Measurements from ENCODE around the gene ANKMY1. TPM values are rescaled to one million over a fixed set of nuclear protein-coding genes. Genes with fewer than 3 reads are reported as not detected.
A peak's percentile ranks its signal among the peaks of the same experiment; 100 is the strongest.

The ANKMY1 gene
- total RNA-seq, 1 donor from 2014 or later: 9.7 TPM

DNA sequence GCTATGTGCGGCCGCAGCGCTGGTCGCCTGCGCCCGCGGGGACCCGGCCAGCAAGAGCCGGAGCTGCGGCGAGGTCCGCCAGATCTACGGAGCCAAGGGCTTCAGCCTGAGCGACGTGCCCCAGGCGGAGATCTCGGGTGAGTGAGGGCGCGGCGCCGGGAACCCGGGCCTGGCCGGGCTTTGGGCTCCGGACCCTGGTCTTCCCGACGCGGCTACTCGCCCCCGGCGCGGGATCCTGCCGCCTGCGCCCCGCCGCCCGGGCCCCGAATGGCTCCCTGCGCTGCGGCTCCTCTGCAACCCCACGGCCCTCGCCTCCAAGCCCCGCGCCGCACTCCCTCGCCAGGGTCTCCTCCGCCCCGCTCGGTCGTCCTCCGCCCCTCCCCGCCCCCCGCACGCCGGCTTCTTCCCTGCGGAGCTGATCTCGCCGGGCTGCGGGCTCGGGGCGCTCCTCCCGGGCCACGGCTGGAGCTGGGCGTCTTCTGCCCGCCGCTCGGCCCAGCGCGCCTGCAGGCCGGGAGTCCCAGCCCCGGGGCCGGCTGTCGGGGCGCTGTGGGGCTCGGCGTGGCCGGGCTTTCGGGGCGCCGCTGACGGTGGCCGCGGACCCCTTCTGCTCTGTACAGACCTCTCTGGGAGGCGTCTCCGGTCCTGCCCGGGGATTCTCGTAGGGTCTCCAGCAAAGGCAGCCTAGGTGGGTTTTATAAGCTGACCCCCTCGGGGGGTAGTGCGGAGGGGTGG lies 121.7 kb downstream of the ANKMY1 start:
- no peak for DNase-seq (ENCODE audit: low read depth)

DNA sequence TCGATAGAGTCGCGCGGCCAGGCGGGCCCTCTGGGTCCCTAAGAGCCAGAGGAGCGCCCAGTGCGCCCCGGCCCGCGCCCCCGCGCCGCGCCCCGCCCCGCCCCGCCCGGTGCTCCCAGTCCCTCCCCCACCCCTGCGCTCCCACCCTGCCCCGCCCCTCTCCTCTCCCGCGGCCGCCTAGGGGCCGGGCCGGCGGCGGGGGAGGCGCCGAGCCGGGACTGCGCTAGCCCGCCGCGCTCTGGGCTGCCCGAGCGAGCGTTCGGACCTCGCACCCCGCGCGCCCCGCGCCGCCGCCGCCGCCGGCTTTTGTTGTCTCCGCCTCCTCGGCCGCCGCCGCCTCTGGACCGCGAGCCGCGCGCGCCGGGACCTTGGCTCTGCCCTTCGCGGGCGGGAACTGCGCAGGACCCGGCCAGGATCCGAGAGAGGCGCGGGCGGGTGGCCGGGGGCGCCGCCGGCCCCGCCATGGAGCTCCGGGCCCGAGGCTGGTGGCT lies 122.3 kb downstream of the ANKMY1 start, which contains the start of gene GPC1:
TSS of gene GPC1 (plus strand) at position 207 of the 491 bp plus-strand sequence. CDS start at position 463, 256 bp downstream.
- no peak for DNase-seq (ENCODE audit: low read depth)

DNA sequence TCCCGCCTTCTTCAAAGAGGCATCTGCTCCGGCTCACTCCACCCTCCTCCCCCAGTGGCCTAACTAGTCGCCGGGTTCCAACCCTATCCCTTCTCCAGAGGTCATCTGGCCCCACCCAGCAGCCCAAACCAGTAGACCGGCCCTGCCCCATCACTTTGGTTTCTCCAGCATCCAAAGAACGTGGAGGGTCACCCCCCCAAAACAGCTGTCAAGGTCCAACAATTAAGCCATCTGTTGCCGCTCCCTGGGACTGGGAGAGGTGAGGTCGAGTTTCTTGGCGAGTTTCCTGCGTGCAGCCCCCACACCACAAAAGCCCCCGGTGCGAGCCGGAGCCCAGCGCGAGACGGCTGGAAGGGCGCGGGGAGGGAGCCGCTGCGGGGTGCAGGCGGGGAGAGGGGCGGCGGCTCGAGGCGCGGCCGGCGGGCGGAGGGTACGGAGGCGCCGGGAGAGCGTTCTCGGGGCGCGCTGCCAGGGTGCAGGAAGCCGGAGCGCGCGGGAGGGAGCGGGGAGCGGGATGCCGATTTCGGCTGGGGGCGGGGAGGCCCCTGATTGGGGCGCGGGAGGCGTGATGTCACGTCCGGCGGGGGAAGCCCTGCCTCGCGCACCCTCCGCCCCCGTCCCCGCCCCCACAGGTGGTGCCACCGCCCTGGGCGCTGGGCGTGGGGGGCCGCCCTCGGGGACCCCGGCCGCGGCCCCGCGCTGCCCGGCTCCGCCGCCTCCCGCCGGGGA lies 122.9 kb downstream of the ANKMY1 start:
- peak; percentile 19 for DNase-seq (ENCODE audit: low read depth)

DNA sequence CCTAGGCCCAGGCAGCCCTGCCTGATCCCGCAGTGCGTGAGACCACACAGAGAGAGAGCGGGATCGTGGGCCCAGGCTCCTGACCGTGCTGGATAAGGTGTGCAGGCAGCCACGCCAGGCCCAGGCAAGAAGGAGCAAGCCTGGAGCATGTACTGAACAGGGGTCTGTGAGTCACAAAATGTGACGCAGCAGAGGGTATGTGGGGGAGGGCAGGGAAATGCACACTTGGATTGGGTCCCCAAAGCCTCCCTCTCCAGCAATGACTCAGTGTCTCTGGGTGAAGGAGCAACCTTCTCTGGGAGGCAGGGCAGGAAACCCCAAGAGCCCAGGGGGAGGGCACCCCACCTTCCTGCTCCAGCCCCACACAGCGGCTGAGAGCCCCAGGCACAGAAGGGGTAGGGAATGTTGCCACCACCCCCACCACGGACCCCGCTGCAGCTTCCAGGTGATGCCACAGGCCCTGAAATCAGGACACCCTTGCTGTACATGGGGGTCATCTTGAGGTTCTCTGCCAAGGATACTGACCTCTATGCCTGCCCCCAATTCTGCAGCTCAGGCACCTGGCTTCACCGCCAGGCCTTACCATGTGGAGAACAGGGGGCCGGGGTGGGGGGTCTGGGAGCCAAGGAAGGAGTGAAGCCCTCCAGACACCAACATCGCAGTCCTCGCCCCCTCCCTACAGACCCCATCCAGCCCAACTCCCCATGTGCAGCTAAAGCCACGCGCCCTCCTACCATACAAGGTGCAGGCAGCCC lies 123.6 kb downstream of the ANKMY1 start:
- peak; percentile 88 for DNase-seq (ENCODE audit: low read depth)

GRCh38 chr2:240432820-240433801 lies 124.7 kb downstream of the ANKMY1 start:
- DNase-seq (ENCODE audit: low read depth): no peak

DNA sequence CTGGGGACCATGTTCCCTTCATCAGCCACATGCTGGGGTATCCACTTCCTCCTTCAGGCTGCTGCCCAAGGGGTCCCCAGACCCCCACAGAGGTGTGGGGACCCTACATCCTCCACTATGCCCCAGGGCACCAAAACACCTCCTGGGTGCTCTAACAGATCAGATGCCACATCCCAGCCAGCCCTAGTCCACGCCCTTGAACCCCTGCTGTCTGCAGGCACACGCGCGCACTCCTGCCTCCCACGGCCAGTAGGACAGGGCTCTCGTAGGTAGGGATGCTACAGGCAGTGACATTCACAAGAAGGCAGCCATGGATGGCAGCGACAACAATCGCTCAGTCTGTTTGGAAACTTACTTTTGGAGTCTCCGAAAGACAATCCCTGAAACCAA lies 125.4 kb downstream of the ANKMY1 start:
- DNase-seq (ENCODE audit: low read depth): no peak

GRCh38 chr2:240431661-240432424 lies 125.9 kb downstream of the ANKMY1 start:
- DNase-seq (ENCODE audit: low read depth): no peak

DNA sequence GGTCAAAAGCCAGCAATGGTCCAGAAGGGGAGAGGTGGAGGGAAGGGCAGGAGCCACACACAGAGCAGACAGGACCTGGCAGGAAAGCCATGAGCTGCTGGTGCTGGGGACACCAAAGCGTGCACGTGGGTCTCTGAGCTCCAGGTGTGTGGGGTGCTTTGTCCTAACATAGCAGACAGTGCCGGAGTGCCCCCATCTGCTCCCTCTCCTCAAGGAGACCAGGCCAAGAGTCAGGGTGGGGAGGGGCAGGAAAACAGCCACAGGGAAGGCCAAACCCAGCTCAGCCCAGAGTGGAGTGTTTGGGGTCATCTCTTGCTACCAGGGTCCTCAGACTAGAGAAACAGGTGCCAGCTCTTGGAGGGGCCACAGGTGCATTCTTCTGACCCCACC lies 126.5 kb downstream of the ANKMY1 start:
- DNase-seq (ENCODE audit: low read depth): no peak

GRCh38 chr2:240430595-240430994 lies 127.2 kb downstream of the ANKMY1 start:
- no peak for DNase-seq (ENCODE audit: low read depth)

DNA sequence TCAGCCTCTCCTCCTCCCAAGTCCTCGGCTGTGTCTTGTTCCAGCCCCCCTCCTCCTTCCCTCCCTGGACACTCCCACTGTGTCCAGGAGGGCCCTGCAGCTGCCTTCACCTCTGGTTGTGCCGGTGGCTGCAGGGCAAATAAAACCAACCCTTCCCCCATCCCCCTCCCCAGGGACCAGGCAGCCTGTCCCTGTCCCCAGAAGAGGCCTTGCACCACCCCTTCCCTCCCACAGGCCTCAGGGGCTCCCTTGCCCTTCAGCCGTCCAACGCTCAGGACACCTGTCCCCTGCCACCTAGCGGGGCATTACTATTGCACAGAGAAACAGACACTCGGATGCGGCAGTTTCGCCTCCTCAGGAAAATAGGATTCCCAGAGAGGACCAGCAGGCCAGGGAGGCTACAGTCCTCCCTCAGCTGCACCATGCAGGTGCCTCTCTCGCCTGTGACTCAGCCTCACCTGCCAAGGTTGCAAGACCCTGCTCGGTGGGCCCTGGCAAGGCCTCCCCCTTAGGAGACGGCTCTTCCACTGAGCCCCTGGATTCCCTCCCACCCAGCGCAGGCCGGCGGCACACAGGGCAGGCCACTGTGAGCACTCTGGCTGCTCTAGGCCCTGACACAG lies 127.8 kb downstream of the ANKMY1 start:
- DNase-seq (ENCODE audit: low read depth): no peak

Other genes starting within 250 kb of the ANKMY1 start
- gene GPC1, start 122.3 kb downstream of the ANKMY1 start, total RNA-seq: 18.1 and 49.9 TPM in 2 replicates
- gene DUSP28, start 2.4 kb upstream of the ANKMY1 start, total RNA-seq: 3.1 and 4.0 TPM in 2 replicates
- gene RNPEPL1, start 10.5 kb upstream of the ANKMY1 start, total RNA-seq: 14.9 and 74.1 TPM in 2 replicates
- gene CAPN10, start 28.7 kb upstream of the ANKMY1 start, total RNA-seq: 29.5 and 32.8 TPM in 2 replicates
- gene GPR35, start 67.5 kb upstream of the ANKMY1 start, total RNA-seq: 1.6 TPM in 1 of 2 replicates, not detected in the other
- gene AQP12B, start 124.9 kb upstream of the ANKMY1 start, total RNA-seq: not detected in 2 replicates
- not detected in 2 replicates for gene AQP12A, start 133.9 kb upstream of the ANKMY1 start, total RNA-seq